ENCODE results near the gene CCR9. TPM values are rescaled to one million over a fixed set of nuclear protein-coding genes. Genes with fewer than 3 reads are reported as not detected.

Gene CCR9
- total RNA-seq, 1 donor from 2014 or later = not detected

- no peak for DNase-seq
Measured at GRCh38 chr3:45908761-45909160, 22.4 kb downstream of the CCR9 start.

- no peak for DNase-seq
Measured at GRCh38 chr3:45909542-45909941, 23.2 kb downstream of the CCR9 start.

- no peak for DNase-seq
Measured at GRCh38 chr3:45910892-45911291, 24.5 kb downstream of the CCR9 start.

- no peak for DNase-seq
Measured at GRCh38 chr3:45911511-45912226, 25.3 kb downstream of the CCR9 start.

GRCh38 chr3:45912435-45912834 lies 26.1 kb downstream of the CCR9 start:
- DNase-seq = no peak

GRCh38 chr3:45914362-45915058 lies 28.2 kb downstream of the CCR9 start:
- DNase-seq = no peak

GRCh38 chr3:45915059-45915439 lies 28.7 kb downstream of the CCR9 start:
- DNase-seq = no peak

GRCh38 chr3:45915518-45916231 lies 29.3 kb downstream of the CCR9 start:
- no peak for DNase-seq

- DNase-seq = no peak
Measured at GRCh38 chr3:45917146-45917898, 31.0 kb downstream of the CCR9 start.

- no peak for DNase-seq
Measured at GRCh38 chr3:45921158-45922038, 35.1 kb downstream of the CCR9 start.

- DNase-seq = no peak
Measured at GRCh38 chr3:45922039-45922326, 35.6 kb downstream of the CCR9 start.

- DNase-seq = no peak
Measured at GRCh38 chr3:45922950-45923590, 36.7 kb downstream of the CCR9 start.

- DNase-seq = no peak
Measured at GRCh38 chr3:45923755-45924154, 37.4 kb downstream of the CCR9 start.

- DNase-seq = no peak
Measured at GRCh38 chr3:45927881-45928280, 41.5 kb downstream of the CCR9 start.

- no peak for DNase-seq
Measured at GRCh38 chr3:45929042-45929679, 42.8 kb downstream of the CCR9 start.

- DNase-seq = no peak
Measured at GRCh38 chr3:45931496-45931895, 45.2 kb downstream of the CCR9 start.

- no peak for DNase-seq
Measured at GRCh38 chr3:45932112-45932511, 45.8 kb downstream of the CCR9 start.

GRCh38 chr3:45933591-45933990 lies 47.2 kb downstream of the CCR9 start:
- DNase-seq = no peak

- DNase-seq = no peak
Measured at GRCh38 chr3:45936261-45936660, 49.9 kb downstream of the CCR9 start.

- no peak for DNase-seq
Measured at GRCh38 chr3:45937206-45938042, 51.1 kb downstream of the CCR9 start.
